Right renal cortex interstitium (tissue), 3 donors: ENCODE measurements around the gene UFC1. TPM values are rescaled to one million over a fixed set of nuclear protein-coding genes. Genes with fewer than 3 reads are reported as not detected.

Experiments used
- DNase-seq, 3 donors: peaks; one replicate each; pipeline ENCODE4 v3.0.0-alpha.2; 2013; ENCODE audit warnings: low read depth in 3 of 3, low spot score in 2 of 3
- polyA plus RNA-seq, 3 donors: library from polyadenylated mRNA; unstranded; fragments of 120-200 nt; gene quantifications; one replicate each; pipeline ENCODE4 v1.2.1, GENCODE V29; 2013; ENCODE audit not compliant: insufficient read length in 3 of 3

Gene UFC1
- polyA plus RNA-seq, 3 donors = 173 to 177 (median 174) TPM

DNA sequence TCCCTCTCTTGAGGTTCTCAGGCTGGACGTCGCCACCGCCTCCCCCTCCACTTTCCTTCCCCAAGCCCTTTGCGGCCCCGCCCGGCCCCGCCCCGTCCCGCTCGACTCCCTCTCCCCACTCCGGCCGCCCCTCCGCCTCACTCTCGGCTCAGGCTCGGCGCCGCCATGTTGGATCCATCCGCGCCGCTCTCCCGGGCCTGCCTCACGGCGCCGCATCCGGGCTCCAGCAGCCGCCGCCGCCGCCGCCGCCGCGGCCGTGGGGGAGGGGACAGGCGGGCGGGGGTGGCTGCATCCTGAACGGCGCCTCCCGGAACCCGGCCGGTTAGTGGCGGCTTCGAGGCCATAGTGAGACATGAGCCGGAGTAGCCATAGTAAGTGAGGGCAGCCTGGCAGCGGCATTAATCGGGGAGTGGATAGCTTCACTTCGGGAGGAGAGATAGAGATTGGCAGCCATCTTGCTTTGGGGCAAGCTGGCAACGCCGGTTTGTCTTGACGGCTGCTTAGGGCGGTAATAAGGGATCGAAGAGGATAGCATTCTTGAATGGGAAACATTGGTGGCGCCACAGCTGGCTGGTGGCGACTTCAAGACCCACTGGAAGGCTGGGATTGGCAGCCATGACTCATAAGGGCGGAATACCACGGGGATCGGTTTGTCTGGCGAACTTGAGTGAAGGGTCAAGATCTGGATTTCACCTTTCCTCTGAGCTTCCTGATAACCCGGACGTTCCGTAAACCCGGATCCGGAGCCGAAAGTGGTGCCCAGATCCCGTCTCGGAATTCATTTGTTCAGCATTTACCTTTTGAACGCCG is 21.2 kb upstream of the UFC1 start, which contains the start of gene DEDD:
Gene DEDD (minus strand): TSS at position 258 of the 810 bp plus-strand sequence. CDS start 8,205 bp downstream, outside the sequence.
- DNase-seq = peak; percentile 78 to 90 (median 83)

DNA sequence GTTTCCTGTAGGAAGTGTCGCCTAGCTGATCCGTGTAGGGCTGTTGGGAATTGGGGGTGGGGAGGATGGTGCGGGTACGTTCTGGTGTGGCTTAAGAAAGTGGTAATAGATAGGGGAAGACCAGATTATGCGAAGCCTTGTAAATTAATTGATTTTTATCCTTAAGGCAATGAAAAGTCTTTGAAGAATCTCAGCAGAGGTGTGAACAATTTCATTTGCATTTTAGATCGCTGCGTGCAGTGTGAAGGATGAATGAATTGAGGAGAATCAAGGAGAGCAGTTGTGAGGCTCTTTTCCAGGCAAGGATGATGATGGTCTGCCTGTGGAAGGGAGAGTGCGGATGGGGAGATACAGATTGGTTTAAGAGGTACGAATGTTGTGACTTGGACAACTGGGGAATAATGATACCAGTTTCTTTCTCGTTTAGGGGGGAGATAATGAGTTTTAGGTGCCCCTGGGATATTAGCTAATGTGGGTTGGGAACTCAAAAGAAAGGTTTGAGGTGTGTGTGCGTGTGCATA is 20.5 kb upstream of the UFC1 start:
- DNase-seq = no peak

GRCh38 chr1:161137881-161138280 is 15.9 kb upstream of the UFC1 start:
- no peak for DNase-seq

DNA sequence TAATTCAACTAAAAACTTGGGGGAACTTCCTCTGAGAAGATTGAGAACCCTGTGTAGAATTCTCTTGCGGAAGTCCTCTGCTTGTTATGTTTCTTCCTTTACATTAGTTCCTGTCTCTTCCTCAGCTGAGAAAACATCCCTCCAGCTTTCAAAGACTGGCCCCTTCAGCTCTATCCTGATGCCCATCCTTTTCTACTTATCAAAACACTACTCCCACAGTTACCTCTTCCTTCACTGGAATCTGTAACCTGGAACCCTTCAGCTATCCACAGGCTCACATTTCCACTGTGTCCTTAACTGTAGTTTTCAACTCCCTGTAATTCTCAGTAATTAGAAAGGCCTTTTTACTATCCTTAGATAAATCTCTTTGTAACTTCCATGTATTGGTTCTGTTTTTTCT is 15.3 kb upstream of the UFC1 start:
- no peak for DNase-seq

DNA sequence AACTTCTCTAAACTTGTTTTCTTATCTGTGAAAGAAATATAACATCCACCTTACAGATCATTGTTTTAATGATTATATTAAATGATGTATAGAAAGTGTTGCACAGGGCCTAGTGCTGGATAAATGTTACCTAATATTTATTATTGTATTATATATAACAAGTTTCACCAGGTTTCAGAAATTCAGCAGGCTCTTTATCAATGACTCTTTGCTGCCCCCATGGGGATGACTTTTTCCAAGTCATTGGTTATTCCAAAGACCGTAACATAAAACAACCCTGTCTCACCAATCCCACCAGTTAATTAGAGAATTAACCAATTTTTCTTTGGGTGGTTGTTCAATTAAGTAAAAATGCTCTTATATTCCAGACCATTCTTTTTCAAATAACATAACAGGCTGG is 14.0 kb upstream of the UFC1 start:
- no peak for DNase-seq

GRCh38 chr1:161140755-161141400 is 12.9 kb upstream of the UFC1 start:
- no peak for DNase-seq

- DNase-seq = no peak
Measured at GRCh38 chr1:161145832-161146231, 7.9 kb upstream of the UFC1 start.

- DNase-seq = no peak
Measured at GRCh38 chr1:161153176-161153575, 602 bp upstream of the UFC1 start.

GRCh38 chr1:161157867-161158266 is 4.1 kb downstream of the UFC1 start:
- no peak for DNase-seq

GRCh38 chr1:161158316-161159010 is 4.7 kb downstream of the UFC1 start:
- DNase-seq = no peak

DNA sequence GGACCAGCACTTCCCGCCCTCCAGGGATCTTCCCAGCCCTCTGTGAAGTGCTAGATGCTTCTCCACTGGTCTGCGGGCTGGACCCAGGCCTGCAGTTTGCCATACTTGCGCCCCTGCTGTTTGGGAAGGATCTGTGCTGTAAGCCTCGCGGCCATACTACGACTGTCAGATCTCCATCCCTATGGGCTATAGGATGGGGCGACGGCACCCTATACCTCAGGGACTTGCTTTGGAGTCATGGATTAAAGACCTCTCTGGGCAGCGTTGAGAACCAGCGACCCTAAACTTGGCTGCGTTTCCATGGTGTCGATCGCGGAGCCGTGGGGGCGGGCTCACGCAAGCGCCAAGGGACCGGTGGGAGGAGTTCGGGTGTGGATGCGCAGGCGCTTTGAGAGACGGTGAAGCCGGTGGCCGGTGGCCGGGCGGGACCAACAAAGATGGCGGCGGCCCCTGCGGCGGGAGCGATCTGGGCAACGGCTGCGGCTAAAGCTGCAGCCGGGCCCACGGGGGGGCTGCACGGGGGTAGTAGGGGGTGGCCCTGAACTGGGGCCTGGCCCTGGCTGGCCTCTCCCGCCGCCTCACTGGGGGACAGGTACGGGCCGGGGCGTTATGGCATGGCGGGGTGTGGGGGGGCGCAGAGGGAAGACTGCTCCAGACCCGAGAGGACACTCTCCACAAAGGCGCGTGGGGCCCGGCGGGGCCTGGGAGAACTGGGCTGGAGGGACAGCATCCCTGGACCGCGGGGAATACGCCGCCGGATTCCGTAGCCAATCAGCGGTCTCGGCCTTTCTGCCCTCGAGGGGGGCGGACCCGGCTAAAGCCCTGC is 5.5 kb downstream of the UFC1 start, which contains the start of gene USP21:
Gene USP21 (plus strand): TSS at position 414 of the 826 bp plus-strand sequence. CDS start 1,141 bp downstream, outside the sequence.
- DNase-seq = peak; percentile 80 to 89 (median 85)

DNA sequence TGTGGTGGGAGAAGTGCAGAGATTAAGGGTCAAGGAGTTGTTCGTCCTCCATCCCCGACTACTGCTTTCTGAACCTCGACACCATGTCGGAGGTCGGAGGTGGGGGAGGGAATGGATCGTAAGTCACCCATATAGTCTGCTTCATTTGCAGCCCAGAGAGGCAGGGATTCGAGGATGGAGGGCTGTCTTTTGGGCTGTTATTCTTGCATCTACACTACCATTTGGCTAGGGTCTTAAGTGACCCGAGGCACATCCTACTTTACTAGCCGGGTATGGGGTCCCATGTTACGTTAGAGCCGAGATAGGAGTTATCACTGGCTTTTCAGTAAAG is 6.1 kb downstream of the UFC1 start:
- DNase-seq = no peak

DNA sequence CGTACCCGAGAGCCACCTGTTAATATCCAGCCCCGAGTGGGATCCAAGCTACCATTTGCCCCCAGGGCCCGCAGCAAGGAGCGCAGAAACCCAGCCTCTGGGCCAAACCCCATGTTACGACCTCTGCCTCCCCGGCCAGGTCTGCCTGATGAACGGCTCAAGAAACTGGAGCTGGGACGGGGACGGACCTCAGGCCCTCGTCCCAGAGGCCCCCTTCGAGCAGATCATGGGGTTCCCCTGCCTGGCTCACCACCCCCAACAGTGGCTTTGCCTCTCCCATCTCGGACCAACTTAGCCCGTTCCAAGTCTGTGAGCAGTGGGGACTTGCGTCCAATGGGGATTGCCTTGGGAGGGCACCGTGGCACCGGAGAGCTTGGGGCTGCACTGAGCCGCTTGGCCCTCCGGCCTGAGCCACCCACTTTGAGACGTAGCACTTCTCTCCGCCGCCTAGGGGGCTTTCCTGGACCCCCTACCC is 6.9 kb downstream of the UFC1 start:
- no peak for DNase-seq

DNA sequence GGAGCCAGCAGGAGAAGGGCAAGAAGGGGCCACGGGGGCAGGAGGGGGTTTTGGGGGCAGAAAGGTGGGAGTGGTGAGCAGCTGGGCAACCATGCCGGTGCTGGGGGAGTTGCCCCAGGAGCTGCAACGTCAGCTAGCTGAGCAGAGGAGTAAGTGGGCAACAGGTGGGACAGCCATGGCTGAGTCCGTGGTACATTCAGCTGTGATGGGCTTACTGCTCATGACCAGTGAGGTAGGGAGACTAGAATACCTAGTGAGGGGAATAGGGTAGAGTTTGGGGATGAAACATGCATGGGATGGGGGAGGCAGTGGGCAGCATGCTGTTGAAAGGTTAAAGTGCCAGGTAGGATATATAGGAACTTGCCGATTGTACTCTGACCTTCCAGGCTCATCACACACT is 7.9 kb downstream of the UFC1 start:
- no peak for DNase-seq

GRCh38 chr1:161162052-161162451 is 8.3 kb downstream of the UFC1 start:
- DNase-seq = no peak

- DNase-seq = no peak
Measured at GRCh38 chr1:161162806-161163205, 9.0 kb downstream of the UFC1 start.

DNA sequence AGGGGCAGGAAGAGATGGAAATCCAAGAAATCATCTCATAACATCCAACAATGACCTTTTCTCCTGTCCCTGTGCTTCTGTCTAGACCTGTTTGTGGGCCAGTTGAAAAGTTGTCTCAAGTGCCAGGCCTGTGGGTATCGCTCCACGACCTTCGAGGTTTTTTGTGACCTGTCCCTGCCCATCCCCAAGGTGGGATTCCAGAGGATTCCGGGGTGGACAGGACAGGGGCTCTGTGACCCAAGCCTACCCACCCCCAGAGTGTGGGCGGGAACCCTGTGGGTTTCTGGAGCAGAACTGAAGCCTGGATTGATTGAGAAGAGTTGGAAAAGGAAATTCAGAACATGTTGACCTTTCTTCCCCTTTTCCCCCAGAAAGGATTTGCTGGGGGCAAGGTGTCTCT is 10.0 kb downstream of the UFC1 start:
- DNase-seq = no peak

- DNase-seq = no peak
Measured at GRCh38 chr1:161164901-161165610, 11.3 kb downstream of the UFC1 start.
